ENCODE data around the gene SLC30A4.

GRCh38 chr15:45523166-45523460 is 558 bp upstream of the SLC30A4 start:
- TF ChIP-seq EP300 (IDR thresholded peaks at IDR 0.05; ENCODE audit: low read depth): no peak
- TF ChIP-seq CTCF (IDR thresholded peaks at IDR 0.05): no peak

Data from transverse colon (tissue), 3 donors.